ENCODE data around the gene TMEM130.

DNA sequence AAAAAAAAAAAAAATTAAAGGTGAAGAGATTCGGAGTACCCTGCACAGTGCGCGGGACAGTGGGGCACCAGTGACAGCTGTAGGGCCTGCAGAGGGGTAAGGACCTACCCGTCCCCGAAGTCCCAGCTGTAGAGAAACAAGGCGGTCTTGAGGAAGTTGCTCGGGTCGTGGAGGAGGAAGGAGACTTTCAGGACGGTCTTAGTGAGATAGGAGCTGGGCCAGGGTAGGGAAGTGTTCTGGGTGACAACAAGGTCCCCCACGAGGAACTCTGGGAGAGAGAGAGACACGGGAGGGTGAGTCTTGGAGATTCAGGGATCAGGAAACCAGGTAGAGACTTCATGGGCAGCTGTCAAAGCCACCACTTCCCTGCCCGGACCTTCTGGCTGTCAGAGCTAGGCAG lies 9.7 kb downstream of the TMEM130 start:
- TF ChIP-seq, protein P1, sequence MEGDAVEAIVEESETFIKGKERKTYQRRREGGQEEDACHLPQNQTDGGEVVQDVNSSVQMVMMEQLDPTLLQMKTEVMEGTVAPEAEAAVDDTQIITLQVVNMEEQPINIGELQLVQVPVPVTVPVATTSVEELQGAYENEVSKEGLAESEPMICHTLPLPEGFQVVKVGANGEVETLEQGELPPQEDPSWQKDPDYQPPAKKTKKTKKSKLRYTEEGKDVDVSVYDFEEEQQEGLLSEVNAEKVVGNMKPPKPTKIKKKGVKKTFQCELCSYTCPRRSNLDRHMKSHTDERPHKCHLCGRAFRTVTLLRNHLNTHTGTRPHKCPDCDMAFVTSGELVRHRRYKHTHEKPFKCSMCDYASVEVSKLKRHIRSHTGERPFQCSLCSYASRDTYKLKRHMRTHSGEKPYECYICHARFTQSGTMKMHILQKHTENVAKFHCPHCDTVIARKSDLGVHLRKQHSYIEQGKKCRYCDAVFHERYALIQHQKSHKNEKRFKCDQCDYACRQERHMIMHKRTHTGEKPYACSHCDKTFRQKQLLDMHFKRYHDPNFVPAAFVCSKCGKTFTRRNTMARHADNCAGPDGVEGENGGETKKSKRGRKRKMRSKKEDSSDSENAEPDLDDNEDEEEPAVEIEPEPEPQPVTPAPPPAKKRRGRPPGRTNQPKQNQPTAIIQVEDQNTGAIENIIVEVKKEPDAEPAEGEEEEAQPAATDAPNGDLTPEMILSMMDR (conservative IDR thresholded peaks at IDR 0.05 in 1 of 2, IDR thresholded peaks at IDR 0.05 in 1 of 2; ENCODE audit: low read depth in 1 of 2, low read length in 2 of 2) = no peak
- no peak for TF ChIP-seq EZH2 (IDR thresholded peaks at IDR 0.05; ENCODE audit: low read length, missing control alignments)
